A549 (cell line): ENCODE results near the gene PTGR3. TPM values are rescaled to one million over a fixed set of nuclear protein-coding genes. Genes with fewer than 3 reads are reported as not detected.

Experiments
- ATAC-seq, 2 experiments: fragments of 200-7000 bp in 1 of 2; fragments of >200 bp in 1 of 2; cut with Nextera tagmentation in 1 of 2; cut with Tn5 transposase in 1 of 2; 3 replicates each; pipeline versions ENCODE4 v1.8.0 to v1.9.1; 2018 to 2020; ENCODE audit warnings: mild to moderate bottlenecking in 1 of 2, moderate library complexity in 1 of 2
- CTCF ChIA-PET: fragments of 300-600 bp; sonication (Branson Sonifier 250); formaldehyde crosslinking; extraction: SDS; loops from one replicate; lab custom pipeline; 2021; ENCODE audit warnings: antibody characterized with exemption, inconsistent platforms; lab: Yijun Ruan, JAX
- POLR2A ChIA-PET: fragments of 350-600 bp; formaldehyde crosslinking; extraction: SDS; loops from one replicate; lab custom pipeline; 2021; ENCODE audit warnings: antibody characterized with exemption, inconsistent platforms; lab: Yijun Ruan, JAX
- DNase-seq, 2 experiments: peaks; one replicate each; pipeline versions ENCODE4 v3.0.0 to v3.0.0-alpha.2; 2011 to 2016; ENCODE audit warnings: low read depth in 1 of 2, low spot score in 1 of 2
- FAIRE-seq: peaks from 2 replicates; lab custom pipeline; 2011; peaks lifted over from hg19 to GRCh38; lab: Jason Lieb, UNC
- H3K27ac ChIP-seq, 2 experiments: fragments of >200 bp; sonication (Bioruptor Twin); formaldehyde crosslinking; 3 replicates each; pipeline ENCODE4 v1.5.1; 2016 to 2017
- H3K4me1 ChIP-seq: fragments of >200 bp; sonication (Bioruptor Twin); formaldehyde crosslinking; 3 replicates; pipeline ENCODE4 v1.6.1; 2016
- H3K4me2 ChIP-seq: fragments of >200 bp; sonication (Bioruptor Twin); formaldehyde crosslinking; 3 replicates; pipeline ENCODE4 v1.6.1; 2016
- H3K4me3 ChIP-seq: fragments of >200 bp; sonication (Bioruptor Twin); formaldehyde crosslinking; 3 replicates; pipeline ENCODE4 v1.5.1; 2016
- H3K9me3 ChIP-seq: fragments of >200 bp; sonication (Bioruptor Twin); formaldehyde crosslinking; 3 replicates; pipeline ENCODE4 v1.6.1; 2016
- BHLHE40 ChIP-seq: IDR thresholded peaks from 2 replicates; pipeline ENCODE4 v1.6.1; 2012; ENCODE audit warnings: low read depth, low read length, inconsistent platforms
- CBX2 ChIP-seq: fragments of 200-600 bp; sonication (generic); IDR thresholded peaks from 2 replicates; pipeline ENCODE4 v1.6.1; 2016; ENCODE audit warnings: low read depth, mild to moderate bottlenecking, borderline replicate concordance
- CBX8 ChIP-seq: fragments of 200-600 bp; sonication (generic); IDR thresholded peaks from 2 replicates; pipeline ENCODE4 v1.6.1; 2016
- CHD4 ChIP-seq: fragments of 200-600 bp; sonication (generic); IDR thresholded peaks from 2 replicates; pipeline ENCODE4 v1.6.1; 2016; ENCODE audit warnings: antibody characterized with exemption, mild to moderate bottlenecking, borderline replicate concordance
- EHMT2 ChIP-seq: fragments of 200-600 bp; sonication (generic); IDR thresholded peaks from 2 replicates; pipeline ENCODE4 v1.6.1; 2016; ENCODE audit warnings: antibody characterized with exemption, low read depth, mild to moderate bottlenecking, moderate library complexity
- EP300 ChIP-seq, 2 experiments: fragments of >200 bp; sonication (Bioruptor Twin); formaldehyde crosslinking; IDR thresholded peaks; 2 replicates in 1 of 2; 3 replicates in 1 of 2; pipeline ENCODE4 v1.6.1; 2016 to 2017
- FOSL2 ChIP-seq, 2 experiments: fragments of 450-650 bp in 1 of 2; fragments of >200 bp in 1 of 2; sonication (Bioruptor Twin) in 1 of 2; formaldehyde crosslinking; IDR thresholded peaks; 2 replicates each; pipeline versions ENCODE4 v1.5.0 to v1.6.1; 2016 to 2020; ENCODE audit warnings: mild to moderate bottlenecking in 1 of 2, moderate library complexity in 1 of 2
- FOXS1 ChIP-seq: fragments of 250-450 bp; sonication (Bioruptor Pico); IDR thresholded peaks from 2 replicates; pipeline ENCODE4 v1.5.0; 2020; ENCODE audit warnings: mild to moderate bottlenecking, moderate library complexity
- GATA3 ChIP-seq: IDR thresholded peaks from 2 replicates; pipeline ENCODE4 v1.6.1; 2012; ENCODE audit warnings: borderline replicate concordance
- HOXB13 ChIP-seq: fragments of 250-450 bp; sonication (Bioruptor Pico); IDR thresholded peaks from 2 replicates; pipeline ENCODE4 v1.5.0; 2020; ENCODE audit warnings: low read depth, mild to moderate bottlenecking, moderate library complexity
- HOXB5 ChIP-seq: fragments of 250-450 bp; sonication (Bioruptor Pico); IDR thresholded peaks from 2 replicates; pipeline ENCODE4 v1.5.0; 2020; ENCODE audit warnings: mild to moderate bottlenecking, moderate library complexity
- JUNB ChIP-seq: fragments of >200 bp; sonication (Bioruptor Twin); formaldehyde crosslinking; IDR thresholded peaks from 2 replicates; pipeline ENCODE4 v1.6.1; 2016
- KDM1A ChIP-seq: fragments of 200-600 bp; sonication (generic); IDR thresholded peaks from 2 replicates; pipeline ENCODE4 v1.6.1; 2016; ENCODE audit warnings: low read depth, mild to moderate bottlenecking
- KDM5A ChIP-seq: fragments of 200-600 bp; sonication (generic); IDR thresholded peaks from 2 replicates; pipeline ENCODE4 v1.6.1; 2016; ENCODE audit warnings: antibody characterized with exemption, mild to moderate bottlenecking
- MYC ChIP-seq: IDR thresholded peaks from 2 replicates; pipeline ENCODE4 v1.6.1; 2012; ENCODE audit warnings: mild to moderate bottlenecking, inconsistent platforms, low read length, improper control_type of control experiment, borderline replicate concordance
- NFE2L2 ChIP-seq: fragments of 150-350 bp; conservative IDR thresholded peaks from 2 replicates; pipeline ENCODE4 v1.6.1; 2014; ENCODE audit warnings: low read length
- POLR2A ChIP-seq: IDR thresholded peaks from 2 replicates; pipeline ENCODE4 v1.6.1; 2012; ENCODE audit warnings: mild to moderate bottlenecking, low read length
- POLR2AphosphoS2 ChIP-seq: conservative IDR thresholded peaks from 2 replicates; pipeline ENCODE4 v1.6.1; 2012; ENCODE audit warnings: low read length, improper control_type of control experiment, inconsistent platforms
- RFX5 ChIP-seq: fragments of 450-650 bp; IDR thresholded peaks from 2 replicates; pipeline ENCODE4 v1.7.1; 2014; ENCODE audit warnings: antibody characterized with exemption, mild to moderate bottlenecking, moderate library complexity
- TFCP2L1 ChIP-seq: fragments of 250-450 bp; sonication (Bioruptor Pico); IDR thresholded peaks from 2 replicates; pipeline ENCODE4 v1.5.0; 2021; ENCODE audit warnings: mild to moderate bottlenecking
- TP53 ChIP-seq: fragments of 250-450 bp; sonication (Bioruptor Pico); IDR thresholded peaks from 2 replicates; pipeline ENCODE4 v1.5.0; 2021; ENCODE audit warnings: mild to moderate bottlenecking, moderate library complexity
- ZC3H11A ChIP-seq: fragments of 450-650 bp; IDR thresholded peaks from 2 replicates; pipeline ENCODE4 v1.6.1; 2014; ENCODE audit warnings: antibody characterized with exemption, mild to moderate bottlenecking
- ZFP36 ChIP-seq: fragments of 450-650 bp; IDR thresholded peaks from 2 replicates; pipeline ENCODE4 v1.6.1; 2014; ENCODE audit warnings: borderline replicate concordance; ENCODE audit not compliant: partially characterized antibody
- WGBS: methylation state at CpG from one replicate; pipeline ENCODE4 v1.1.6; 2017; ENCODE audit errors: missing lambda C conversion rate; 5-methylcytosine and 5-hydroxymethylcytosine counted together
- polyA plus RNA-seq, 4 experiments: library from polyadenylated mRNA; depleted of rRNA in 3 of 4; stranded (reverse); fragments of >200 nt; fragmentation: RNase III in 1 of 4; extraction: RNeasy Plus Mini Kit Qiagen cat#74134 plus additional on column Dnase treatment in 1 of 4; gene quantifications; 2 replicates in 3 of 4; 3 replicates in 1 of 4; pipeline ENCODE4 v1.2.3, GENCODE V29; 2011 to 2017
- TF ChIP-seq, protein P1 (sequence below): IDR thresholded peaks from 2 replicates; pipeline ENCODE4 v1.6.1; 2012
- TF ChIP-seq, protein P2 (sequence below): fragments of 450-650 bp; IDR thresholded peaks from 2 replicates; pipeline ENCODE4 v1.6.1; 2014; ENCODE audit warnings: antibody characterized with exemption
- TF ChIP-seq, protein P3 (sequence below): fragments of >200 bp; sonication (Bioruptor Twin); formaldehyde crosslinking; IDR thresholded peaks from 3 replicates; pipeline ENCODE4 v1.5.1; 2016
- TF ChIP-seq, protein P4 (sequence below): fragments of 250-450 bp; sonication (Bioruptor Pico); IDR thresholded peaks from 2 replicates; pipeline ENCODE4 v1.5.0; 2020; ENCODE audit warnings: low read depth, mild to moderate bottlenecking, moderate library complexity
- TF ChIP-seq, protein P5 (sequence below): fragments of >200 bp; sonication (Bioruptor Twin); formaldehyde crosslinking; IDR thresholded peaks from 2 replicates; pipeline ENCODE4 v1.6.1; 2016
- TF ChIP-seq, protein P6 (sequence below): fragments of 200-600 bp; sonication (generic); IDR thresholded peaks from 2 replicates; pipeline ENCODE4 v1.6.1; 2016; ENCODE audit warnings: antibody characterized with exemption, mild to moderate bottlenecking, moderate library complexity

PTGR3 gene
- polyA plus RNA-seq, 2 of the 4 experiments (the other 2 are of a cell fraction), result 7.2 to 18.5 TPM

DNA sequence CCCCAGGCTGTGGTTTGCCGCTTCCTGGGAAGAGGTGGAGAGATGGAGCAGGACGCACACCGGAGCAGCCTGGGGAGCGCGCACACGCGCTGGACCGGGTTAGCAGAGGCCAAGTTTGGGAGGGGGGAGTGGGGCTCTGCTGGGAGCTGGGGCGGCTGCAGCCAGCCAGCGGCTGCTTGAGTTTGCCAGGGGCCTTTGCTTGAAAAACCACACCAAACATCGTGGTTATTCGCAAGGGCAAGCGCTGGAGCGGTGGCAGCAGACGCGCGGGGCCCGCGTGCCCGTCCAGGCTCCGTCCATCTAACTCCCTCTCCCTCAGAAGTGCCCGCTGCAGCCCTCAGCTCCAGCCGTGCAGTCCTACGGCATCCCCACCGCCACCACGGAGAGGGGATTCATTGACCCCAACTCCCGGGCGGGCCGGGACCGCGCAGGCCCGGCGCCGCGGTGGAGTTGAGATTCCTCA, 4.6 kb downstream of the PTGR3 start:
- Histone ChIP-seq H3K4me2 (no peak overlapping the region), H3K27ac (no peak overlapping the region), H3K9me3 (no peaks in the 10 kb centered on the region), H3K4me1 (peaks cover 13% of the 10 kb centered on the region; the same call in 2 of the 3 replicates), H3K4me3 (no peak overlapping the region)
- CTCF ChIA-PET, result no interaction called here
- POLR2A ChIA-PET, result no interaction called here
- 94% methylated on average over 17 of the region's 35 CpGs for WGBS
- DNase-seq (no peak), FAIRE-seq (no peak), ATAC-seq (no peak)
- TF ChIP-seq HOXB13 (CRISPR knock-in tag) (no peak), POLR2AphosphoS2 (no peak), CBX8 (no peak), FOSL2 (IDR thresholded peaks at IDR 0.05) (no peak), FOSL2 (CRISPR knock-in tag; IDR thresholded peaks at IDR 0.05) (no peak), KDM1A (no peak), JUNB (no peak), BHLHE40 (no peak), GATA3 (no peak), FOXS1 (no peak), CBX2 (no peak), EP300 (IDR thresholded peaks at IDR 0.05) (no peak), CHD4 (no peak)
- TF ChIP-seq, protein P1, sequence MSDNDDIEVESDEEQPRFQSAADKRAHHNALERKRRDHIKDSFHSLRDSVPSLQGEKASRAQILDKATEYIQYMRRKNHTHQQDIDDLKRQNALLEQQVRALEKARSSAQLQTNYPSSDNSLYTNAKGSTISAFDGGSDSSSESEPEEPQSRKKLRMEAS, result no peak
- TF ChIP-seq, protein P2, sequence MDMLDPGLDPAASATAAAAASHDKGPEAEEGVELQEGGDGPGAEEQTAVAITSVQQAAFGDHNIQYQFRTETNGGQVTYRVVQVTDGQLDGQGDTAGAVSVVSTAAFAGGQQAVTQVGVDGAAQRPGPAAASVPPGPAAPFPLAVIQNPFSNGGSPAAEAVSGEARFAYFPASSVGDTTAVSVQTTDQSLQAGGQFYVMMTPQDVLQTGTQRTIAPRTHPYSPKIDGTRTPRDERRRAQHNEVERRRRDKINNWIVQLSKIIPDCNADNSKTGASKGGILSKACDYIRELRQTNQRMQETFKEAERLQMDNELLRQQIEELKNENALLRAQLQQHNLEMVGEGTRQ, result no peak
- TF ChIP-seq, protein P3, sequence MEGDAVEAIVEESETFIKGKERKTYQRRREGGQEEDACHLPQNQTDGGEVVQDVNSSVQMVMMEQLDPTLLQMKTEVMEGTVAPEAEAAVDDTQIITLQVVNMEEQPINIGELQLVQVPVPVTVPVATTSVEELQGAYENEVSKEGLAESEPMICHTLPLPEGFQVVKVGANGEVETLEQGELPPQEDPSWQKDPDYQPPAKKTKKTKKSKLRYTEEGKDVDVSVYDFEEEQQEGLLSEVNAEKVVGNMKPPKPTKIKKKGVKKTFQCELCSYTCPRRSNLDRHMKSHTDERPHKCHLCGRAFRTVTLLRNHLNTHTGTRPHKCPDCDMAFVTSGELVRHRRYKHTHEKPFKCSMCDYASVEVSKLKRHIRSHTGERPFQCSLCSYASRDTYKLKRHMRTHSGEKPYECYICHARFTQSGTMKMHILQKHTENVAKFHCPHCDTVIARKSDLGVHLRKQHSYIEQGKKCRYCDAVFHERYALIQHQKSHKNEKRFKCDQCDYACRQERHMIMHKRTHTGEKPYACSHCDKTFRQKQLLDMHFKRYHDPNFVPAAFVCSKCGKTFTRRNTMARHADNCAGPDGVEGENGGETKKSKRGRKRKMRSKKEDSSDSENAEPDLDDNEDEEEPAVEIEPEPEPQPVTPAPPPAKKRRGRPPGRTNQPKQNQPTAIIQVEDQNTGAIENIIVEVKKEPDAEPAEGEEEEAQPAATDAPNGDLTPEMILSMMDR, result no peak
- TF ChIP-seq, protein P4, sequence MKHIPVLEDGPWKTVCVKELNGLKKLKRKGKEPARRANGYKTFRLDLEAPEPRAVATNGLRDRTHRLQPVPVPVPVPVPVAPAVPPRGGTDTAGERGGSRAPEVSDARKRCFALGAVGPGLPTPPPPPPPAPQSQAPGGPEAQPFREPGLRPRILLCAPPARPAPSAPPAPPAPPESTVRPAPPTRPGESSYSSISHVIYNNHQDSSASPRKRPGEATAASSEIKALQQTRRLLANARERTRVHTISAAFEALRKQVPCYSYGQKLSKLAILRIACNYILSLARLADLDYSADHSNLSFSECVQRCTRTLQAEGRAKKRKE (CRISPR knock-in tag), result no peak
- TF ChIP-seq, protein P5, sequence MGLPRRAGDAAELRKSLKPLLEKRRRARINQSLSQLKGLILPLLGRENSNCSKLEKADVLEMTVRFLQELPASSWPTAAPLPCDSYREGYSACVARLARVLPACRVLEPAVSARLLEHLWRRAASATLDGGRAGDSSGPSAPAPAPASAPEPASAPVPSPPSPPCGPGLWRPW, result no peak

DNA sequence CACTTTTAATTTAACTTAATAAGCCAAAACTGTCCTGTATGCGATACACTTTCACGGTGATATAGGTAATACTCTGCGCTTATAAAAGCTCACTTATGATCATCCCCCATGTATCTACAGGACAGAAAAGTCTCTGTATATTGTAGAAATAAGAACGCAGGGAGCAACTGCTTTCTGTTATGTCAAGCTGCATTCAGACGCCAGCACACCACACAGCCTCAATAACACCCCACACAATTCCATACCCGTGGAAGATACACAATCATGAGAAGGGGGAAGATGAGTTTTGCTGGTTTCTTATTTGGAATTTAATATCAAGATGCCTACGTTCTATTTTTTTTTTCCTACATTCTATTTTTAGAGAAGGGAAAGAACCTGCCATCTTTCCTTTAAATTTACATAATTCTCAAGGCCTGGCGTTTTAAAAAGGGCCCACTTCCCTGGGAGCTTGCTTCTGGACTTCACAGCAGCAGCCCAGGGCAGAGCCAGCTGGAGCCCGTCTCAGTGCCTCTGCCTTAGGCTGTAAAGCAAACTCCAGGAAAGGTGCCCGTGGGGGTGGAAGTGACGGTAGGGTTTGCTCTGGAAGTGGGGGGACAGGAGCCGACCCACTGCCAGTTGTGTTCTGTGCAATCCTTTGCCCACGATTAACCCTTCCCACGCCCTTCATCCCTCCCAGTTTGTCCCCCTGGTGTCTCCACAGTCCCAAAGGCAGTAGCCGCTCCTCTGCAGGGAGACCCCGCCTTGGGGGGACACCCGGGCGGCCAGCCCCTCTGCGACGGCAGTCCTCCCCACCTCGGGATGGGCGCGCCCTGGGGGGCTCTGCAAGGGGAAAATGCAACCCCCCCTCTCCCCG, 5.3 kb downstream of the PTGR3 start:
- Histone ChIP-seq H3K27ac (no peak overlapping the region), H3K9me3 (no peaks in the 10 kb centered on the region), H3K4me1 (peaks cover 13% of the 10 kb centered on the region; the same call in 2 of the 3 replicates), H3K4me3 (no peak overlapping the region), H3K4me2 (no peak overlapping the region)
- DNase-seq, result no peak
- 90% methylated on average over 10 of the region's 24 CpGs for WGBS
- TF ChIP-seq ZFP36 (no peak), ZC3H11A (no peak), HOXB5 (no peak), RFX5 (no peak), TP53 (CRISPR knock-in tag) (no peak), EHMT2 (no peak), KDM5A (no peak), POLR2A (no peak), MYC (no peak), NFE2L2 (no peak), GATA3 (no peak), TFCP2L1 (CRISPR knock-in tag) (no peak)
- TF ChIP-seq, protein P1, result no peak
- TF ChIP-seq, protein P6, sequence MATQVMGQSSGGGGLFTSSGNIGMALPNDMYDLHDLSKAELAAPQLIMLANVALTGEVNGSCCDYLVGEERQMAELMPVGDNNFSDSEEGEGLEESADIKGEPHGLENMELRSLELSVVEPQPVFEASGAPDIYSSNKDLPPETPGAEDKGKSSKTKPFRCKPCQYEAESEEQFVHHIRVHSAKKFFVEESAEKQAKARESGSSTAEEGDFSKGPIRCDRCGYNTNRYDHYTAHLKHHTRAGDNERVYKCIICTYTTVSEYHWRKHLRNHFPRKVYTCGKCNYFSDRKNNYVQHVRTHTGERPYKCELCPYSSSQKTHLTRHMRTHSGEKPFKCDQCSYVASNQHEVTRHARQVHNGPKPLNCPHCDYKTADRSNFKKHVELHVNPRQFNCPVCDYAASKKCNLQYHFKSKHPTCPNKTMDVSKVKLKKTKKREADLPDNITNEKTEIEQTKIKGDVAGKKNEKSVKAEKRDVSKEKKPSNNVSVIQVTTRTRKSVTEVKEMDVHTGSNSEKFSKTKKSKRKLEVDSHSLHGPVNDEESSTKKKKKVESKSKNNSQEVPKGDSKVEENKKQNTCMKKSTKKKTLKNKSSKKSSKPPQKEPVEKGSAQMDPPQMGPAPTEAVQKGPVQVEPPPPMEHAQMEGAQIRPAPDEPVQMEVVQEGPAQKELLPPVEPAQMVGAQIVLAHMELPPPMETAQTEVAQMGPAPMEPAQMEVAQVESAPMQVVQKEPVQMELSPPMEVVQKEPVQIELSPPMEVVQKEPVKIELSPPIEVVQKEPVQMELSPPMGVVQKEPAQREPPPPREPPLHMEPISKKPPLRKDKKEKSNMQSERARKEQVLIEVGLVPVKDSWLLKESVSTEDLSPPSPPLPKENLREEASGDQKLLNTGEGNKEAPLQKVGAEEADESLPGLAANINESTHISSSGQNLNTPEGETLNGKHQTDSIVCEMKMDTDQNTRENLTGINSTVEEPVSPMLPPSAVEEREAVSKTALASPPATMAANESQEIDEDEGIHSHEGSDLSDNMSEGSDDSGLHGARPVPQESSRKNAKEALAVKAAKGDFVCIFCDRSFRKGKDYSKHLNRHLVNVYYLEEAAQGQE, result no peak
- FAIRE-seq, result no peak
- ChIA-PET POLR2A (no interaction called here), CTCF (interaction anchor here (0.7 kb wide), 1 partner anchor 26 kb away, joined by 3 read pairs; no protein-coding TSS in a partner anchor)
- no peak for ATAC-seq
